Non-pigmented ciliary epithelial cell (primary cell): ENCODE data around the gene ADISSP.

Source experiments
- DNase-seq: peaks from one replicate; pipeline ENCODE4 v3.0.0-alpha.2; 2010; ENCODE audit warnings: low read depth

The ADISSP gene

DNA sequence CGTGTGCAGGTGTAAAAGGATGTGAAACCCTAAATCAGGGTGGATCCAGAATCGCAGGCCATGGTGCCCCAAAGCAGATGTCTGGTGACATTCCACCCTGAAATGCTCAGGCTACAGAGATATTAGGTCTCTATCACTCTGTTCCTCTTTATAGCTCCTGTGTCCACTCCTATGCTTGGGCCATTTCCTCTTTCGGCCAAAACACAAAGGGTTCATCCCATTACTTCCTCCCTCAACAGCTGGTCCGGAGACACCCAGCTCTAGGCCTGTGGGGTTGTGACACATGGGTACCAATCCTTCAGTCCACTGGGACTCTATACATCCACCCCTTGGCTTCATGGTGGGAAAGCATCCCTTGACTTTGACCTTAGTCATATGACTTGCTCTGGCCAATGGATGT is 53.5 kb downstream of the ADISSP start:
- DNase-seq = no peak

DNA sequence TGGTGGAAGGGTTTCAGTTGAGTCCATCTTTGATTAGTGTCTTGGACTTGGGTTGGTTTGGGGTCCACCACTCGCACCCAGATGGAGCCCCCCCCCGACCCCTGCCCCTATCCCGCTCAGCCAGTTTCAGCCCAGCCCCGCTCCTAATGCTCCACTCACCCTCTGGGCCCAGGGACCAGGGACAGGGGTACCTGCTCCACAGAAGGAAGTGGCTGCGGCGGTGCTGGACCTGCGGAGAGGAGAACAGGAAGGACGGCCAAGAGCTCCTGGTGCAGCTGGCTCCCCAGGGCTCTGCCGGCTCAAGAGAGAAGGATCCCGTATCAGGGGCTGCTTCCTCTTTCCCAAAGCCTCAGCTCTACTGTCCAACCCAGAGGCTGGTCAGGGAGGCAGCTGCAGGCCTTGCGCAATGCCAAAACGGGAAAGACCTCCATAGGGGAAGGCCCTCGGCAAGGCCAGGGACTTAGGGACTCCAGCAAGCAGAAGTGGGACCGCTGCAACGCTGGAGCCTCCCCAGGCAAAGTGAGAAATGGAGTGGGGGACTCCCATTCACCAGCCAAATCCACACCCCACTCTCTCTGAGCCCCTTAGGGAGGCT is 55.2 kb downstream of the ADISSP start, which contains the start of gene SIGLEC1:
Gene SIGLEC1 (minus strand): TSS at position 322 of the 595 bp plus-strand sequence. CDS start 5,472 bp downstream, outside the sequence.
- DNase-seq = no peak

DNA sequence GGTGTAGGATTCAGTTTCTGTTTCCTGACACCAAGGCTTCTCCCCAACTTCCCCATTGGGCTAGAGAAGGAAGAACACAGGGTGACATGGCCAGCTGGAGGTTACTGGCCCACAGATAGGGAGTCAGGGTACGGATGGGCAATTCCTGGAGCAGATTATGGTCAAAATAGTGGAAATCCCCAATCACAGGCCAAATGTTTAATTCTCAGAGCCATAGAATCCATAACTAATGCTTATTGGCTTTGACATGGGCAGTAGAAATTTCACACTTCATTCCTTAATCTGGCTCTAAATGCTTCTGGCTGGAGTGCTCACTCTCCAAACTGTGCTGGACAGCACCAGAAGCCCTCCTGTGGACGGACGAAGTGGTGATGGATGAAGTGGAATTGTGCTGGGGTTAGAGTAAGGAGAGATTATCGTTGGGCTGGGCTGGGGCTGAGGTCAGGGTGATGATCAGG is 56.0 kb downstream of the ADISSP start:
- DNase-seq = no peak

DNA sequence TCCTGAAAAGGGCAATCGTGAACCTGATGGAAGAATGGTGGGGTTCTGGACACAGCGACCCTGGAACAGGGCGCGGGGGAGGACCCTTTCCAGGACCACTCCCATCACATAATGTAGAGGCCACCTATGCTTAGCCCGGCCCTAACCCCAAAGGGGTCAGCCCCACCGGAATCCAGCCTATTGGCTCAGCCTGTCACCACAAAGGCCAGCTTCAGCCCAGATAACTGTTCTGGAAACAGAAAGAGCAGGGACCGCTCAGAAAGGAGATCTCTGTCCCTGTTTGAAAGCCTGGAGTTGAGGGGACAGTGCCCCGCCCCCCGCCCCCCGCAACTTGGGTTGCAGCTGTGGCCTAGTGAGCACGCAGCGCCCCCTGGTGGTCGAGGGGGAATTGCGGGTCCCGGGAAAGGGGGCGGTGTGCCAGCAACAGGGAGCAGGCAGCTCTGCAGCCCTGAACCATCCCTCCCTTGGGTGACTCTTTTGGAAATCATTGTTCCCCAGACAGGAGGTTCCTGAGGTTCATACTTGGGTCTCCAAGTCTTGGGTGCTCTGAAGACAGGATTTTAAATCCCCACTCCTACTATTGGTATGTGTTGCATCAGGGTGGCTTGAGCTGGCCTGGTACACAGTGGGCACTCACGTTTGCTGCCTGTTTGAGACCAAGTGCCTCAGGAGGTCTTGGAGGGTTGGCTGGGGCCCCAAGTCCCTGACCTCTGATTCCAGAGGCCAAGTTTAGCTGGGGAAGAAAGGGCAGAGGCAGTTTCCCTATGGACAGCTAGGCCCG is 56.7 kb downstream of the ADISSP start:
- DNase-seq = no peak

DNA sequence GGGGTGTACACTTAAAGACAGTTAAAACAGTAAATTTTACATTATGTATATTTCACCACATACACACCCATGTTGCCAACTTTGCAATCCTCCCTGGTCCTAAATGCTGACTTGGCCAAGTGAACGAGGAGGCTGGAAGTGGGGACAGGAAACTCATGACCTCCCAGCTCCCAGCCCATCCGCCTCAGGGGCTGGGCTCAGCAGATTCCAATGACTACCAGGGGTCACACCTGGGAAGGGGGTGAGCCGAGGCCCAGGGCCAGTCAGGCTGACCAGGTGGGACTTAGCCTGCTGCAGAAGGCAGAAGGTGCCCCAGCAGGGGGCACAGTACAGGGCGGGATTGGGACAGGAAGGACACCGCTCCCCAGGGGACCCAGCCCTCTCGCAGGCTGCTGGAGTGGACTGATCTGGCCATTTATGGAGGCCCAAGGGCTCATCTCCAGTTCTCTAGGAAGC is 57.5 kb downstream of the ADISSP start:
- no peak for DNase-seq

DNA sequence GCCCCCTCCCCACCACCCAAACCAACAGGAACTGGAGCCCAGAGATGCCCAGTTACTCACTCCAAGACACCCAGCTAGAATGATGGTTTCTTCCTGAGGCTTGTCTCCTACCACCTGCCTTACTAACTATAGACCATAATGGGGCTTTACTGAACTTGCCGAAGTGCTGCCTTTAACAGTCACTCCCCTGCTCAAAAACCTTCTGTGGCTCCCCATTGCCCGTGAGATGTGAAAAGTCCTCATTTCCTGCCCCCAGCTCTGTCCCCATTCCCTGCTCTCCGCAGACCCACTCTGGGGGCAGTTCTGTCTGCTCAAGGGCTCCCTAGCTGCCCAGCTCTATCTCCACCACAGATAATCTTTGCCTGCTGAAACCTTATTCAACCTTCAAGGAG is 60.0 kb downstream of the ADISSP start:
- no peak for DNase-seq

DNA sequence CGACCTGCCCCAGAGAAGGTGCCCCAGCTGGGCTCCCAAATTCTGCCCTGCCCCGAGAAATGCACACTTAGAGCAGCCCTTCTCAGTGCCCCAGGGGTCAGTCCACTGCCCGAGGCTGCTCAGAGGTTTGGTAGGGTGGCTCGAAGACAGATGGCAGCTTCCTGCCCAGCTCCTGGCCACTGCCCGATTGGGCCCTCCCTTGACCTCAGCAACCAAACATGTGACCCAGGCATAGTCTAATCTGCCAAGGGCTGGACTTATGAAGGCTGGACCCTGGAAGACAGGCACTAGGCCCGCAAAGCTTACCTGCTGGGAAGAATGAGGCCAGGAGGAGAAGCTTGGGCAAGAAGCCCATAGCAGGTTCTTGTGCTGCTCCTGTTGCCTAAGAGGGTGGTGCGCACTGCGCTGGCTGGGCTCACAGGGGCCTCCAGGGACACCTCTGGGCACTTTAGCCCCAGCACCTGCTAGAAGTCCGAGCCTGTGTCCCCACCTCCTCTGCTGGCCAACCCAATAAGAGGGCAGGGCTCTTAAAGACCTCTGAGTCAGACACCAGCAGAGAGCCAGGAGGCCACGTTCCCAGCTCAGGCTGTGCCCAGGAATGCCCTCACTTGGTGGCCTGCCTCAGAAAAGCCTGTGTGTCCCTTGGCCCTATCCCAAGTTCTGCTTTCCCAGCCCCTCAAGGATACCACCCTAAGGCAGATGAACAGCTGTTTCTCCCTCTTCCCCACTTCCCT is 60.6 kb downstream of the ADISSP start:
- DNase-seq = no peak

DNA sequence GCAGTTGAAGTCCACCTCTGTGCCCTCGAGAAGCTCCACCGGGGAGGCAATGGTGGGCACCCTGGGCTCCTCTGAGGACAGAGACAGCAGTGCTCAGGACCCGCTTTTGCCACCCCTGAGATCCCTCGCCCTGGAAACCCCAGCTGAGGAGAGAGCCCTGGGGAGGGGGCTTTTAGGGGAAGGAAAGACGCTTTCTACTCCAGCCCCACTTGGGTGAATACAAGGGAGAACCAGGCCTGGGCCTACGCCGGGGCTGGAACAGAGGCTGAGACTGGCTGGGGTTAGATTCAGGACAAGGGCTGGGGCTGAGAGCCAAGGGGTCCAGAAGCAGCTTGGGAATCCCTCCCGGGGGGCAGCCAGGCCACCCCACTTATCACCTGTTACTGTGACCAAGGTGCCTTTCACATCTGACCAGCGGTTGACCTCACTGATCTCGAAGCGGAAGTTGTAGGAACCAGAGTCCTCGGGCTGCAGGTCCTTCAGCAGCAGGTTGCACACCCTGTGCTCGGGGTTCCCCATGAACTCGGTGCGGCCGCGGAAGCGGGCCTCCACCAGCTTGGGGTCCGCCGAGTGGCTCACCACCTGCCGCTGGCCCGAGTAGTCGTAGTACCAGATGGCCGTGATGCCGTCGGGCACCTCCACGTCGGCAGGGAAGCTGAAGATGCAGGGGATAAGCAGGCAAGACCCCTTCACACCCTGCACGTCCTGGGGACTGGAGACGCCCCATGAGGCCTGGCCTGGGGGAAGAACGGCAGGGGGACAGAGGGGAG is 61.4 kb downstream of the ADISSP start:
- DNase-seq = no peak

DNA sequence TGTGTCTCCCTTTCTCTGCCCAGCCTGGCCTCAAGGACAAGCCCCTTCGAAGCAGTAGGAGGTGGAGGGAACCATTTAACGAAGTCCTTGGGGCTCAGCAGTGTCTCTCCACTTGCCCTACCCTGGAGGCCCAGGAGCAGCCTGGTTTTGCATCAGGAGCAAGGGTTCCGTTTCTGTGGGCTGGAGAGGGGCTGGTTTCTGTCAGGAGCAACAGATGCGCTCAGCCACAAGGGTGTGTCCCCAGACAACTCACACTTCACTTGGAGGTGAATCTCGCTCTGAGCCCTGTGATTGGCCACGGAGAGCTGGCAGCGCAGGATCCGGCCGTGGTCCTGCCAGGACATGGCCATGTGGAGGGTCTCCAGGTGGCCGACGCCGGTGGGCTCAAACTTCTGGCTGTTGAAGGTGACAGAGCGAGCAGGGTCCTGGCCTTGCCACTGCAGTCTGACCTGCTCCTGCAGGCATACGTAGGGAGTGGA is 62.0 kb downstream of the ADISSP start:
- no peak for DNase-seq

DNA sequence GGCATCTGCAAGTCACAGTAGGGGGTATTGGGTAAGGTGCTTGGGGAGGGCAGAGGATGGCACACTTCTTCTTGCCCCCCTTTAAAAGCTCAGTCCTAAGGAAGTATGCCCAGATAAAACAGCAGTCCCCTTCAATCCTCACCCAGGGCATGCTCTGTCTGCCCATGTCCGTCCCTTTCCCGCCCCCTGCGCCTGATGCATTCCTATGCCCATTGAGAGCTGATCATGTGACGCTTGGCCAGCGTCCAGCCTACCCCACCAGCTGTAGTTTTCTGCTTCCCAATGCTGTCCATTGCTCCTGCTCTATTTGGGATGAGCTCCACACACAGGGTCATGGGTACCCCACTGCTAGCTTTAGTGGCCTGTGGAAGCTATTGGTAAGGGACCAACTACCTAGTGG is 63.5 kb downstream of the ADISSP start:
- DNase-seq = no peak
